GM12878 (cell line): ENCODE measurements around the gene GGT7. TPM values are rescaled to one million over a fixed set of nuclear protein-coding genes. Genes with fewer than 3 reads are reported as not detected.

Experiments used
- ATAC-seq: fragments of 200-7000 bp; cut with Tn5 transposase; 3 replicates; pipeline ENCODE4 v1.9.1; 2020; ENCODE audit warnings: mild to moderate bottlenecking, moderate library complexity
- BruUV-seq: library from RNA; stranded (reverse); fragments of 400-500 nt; replicated peaks from 2 replicates; lab custom pipeline; 2021; lab: Mats Ljungman, UMichigan
- CTCF ChIA-PET: fragments of 300-600 bp; sonication (Branson Sonifier 250); formaldehyde crosslinking; extraction: SDS; loops from one replicate; lab custom pipeline; 2021; ENCODE audit warnings: inconsistent platforms; lab: Yijun Ruan, JAX
- POLR2A ChIA-PET: fragments of 350-600 bp; formaldehyde crosslinking; extraction: SDS; loops from one replicate; lab custom pipeline; 2021; ENCODE audit warnings: inconsistent platforms; lab: Charles Lee
- RAD21 ChIA-PET: fragments of 300-600 bp; sonication (Branson Sonifier 250); formaldehyde crosslinking; loops from one replicate; lab custom pipeline; 2023; ENCODE audit warnings: antibody characterized with exemption; ENCODE audit not compliant: unreplicated experiment; lab: Charles Lee
- SMC1A ChIA-PET: fragments of 300-600 bp; sonication (Branson Sonifier 250); formaldehyde crosslinking; loops from one replicate; lab custom pipeline; 2023; ENCODE audit not compliant: unreplicated experiment, uncharacterized antibody; lab: Charles Lee
- DNase-seq: peaks from one replicate; pipeline ENCODE4 v3.0.0-alpha.2; 2011; ENCODE audit warnings: low read depth, low spot score
- FAIRE-seq: peaks from 3 replicates; lab custom pipeline; 2011; peaks lifted over from hg19 to GRCh38; lab: Jason Lieb, UNC
- H2AFZ ChIP-seq: 2 replicates; pipeline ENCODE4 v1.6.0; 2011; ENCODE audit warnings: low read depth, low read length, control low read depth; ENCODE audit not compliant: control insufficient read depth
- H3K27ac ChIP-seq: 2 replicates; pipeline ENCODE4 v1.5.1; 2011; ENCODE audit warnings: control low read depth; ENCODE audit not compliant: control insufficient read depth, insufficient read depth
- H3K27me3 ChIP-seq, 2 experiments: replicated peaks in 1 of 2; 2 replicates each; pipeline versions ENCODE4 v1.6.0 to v1.6.1; 2011; ENCODE audit warnings: low read length in 1 of 2; ENCODE audit not compliant: control insufficient read depth in 2 of 2, insufficient read depth in 2 of 2
- H3K36me3 ChIP-seq, 2 experiments: 2 replicates each; pipeline ENCODE4 v1.5.1; 2011; ENCODE audit warnings: low read length in 1 of 2; ENCODE audit not compliant: control insufficient read depth in 2 of 2, insufficient read depth in 2 of 2
- H3K4me1 ChIP-seq: 2 replicates; pipeline ENCODE4 v1.6.1; 2011; ENCODE audit warnings: mild to moderate bottlenecking, low read length, moderate library complexity, mixed read lengths; ENCODE audit not compliant: control insufficient read depth, insufficient read depth
- H3K4me2 ChIP-seq: 2 replicates; pipeline ENCODE4 v1.6.0; 2011; ENCODE audit warnings: control low read depth; ENCODE audit not compliant: control insufficient read depth, insufficient read depth
- H3K4me3 ChIP-seq: fragments of 200-600 bp; sonication (generic); 2 replicates; pipeline ENCODE4 v1.5.1; 2016
- H3K79me2 ChIP-seq: 2 replicates; pipeline ENCODE4 v1.6.0; 2011; ENCODE audit warnings: low read length; ENCODE audit not compliant: control insufficient read depth, insufficient read depth
- H3K9ac ChIP-seq: 2 replicates; pipeline ENCODE4 v1.8.0; 2011; ENCODE audit warnings: low read length, control low read depth, mixed read lengths; ENCODE audit not compliant: control insufficient read depth, insufficient read depth
- H3K9me3 ChIP-seq: replicated peaks from 3 replicates; pipeline ENCODE4 v1.5.1; 2011; ENCODE audit warnings: mild to moderate bottlenecking, low read length; ENCODE audit not compliant: control insufficient read depth, insufficient read depth
- H4K20me1 ChIP-seq: 2 replicates; pipeline ENCODE4 v1.6.0; 2011; ENCODE audit not compliant: control insufficient read depth, insufficient read depth
- ATF7 ChIP-seq: fragments of 450-650 bp; IDR thresholded peaks from 2 replicates; pipeline ENCODE4 v1.6.1; 2016; ENCODE audit warnings: low read depth, mild to moderate bottlenecking
- CBX5 ChIP-seq: sonication (generic); IDR thresholded peaks from 2 replicates; pipeline ENCODE4 v1.6.1; 2016; ENCODE audit warnings: low read depth, moderate library complexity, mild to moderate bottlenecking, inconsistent platforms
- CHD1 ChIP-seq: IDR thresholded peaks from 2 replicates; pipeline ENCODE4 v1.6.1; 2012; ENCODE audit warnings: low read depth, low read length, improper control_type of control experiment
- FOS ChIP-seq: IDR thresholded peaks from 3 replicates; pipeline ENCODE4 v1.6.1; 2011; ENCODE audit warnings: borderline replicate concordance; ENCODE audit not compliant: insufficient read length; ENCODE audit errors: extremely low read depth
- JUND ChIP-seq: IDR thresholded peaks from 2 replicates; pipeline ENCODE4 v1.6.1; 2012; ENCODE audit warnings: low read depth, mild to moderate bottlenecking, low read length, improper control_type of control experiment, moderate library complexity
- NFYA ChIP-seq: IDR thresholded peaks from 2 replicates; pipeline ENCODE4 v1.6.1; 2011; ENCODE audit warnings: low read depth, mild to moderate bottlenecking, low read length, improper control_type of control experiment, borderline replicate concordance
- SMAD1 ChIP-seq: fragments of 450-650 bp; IDR thresholded peaks from 2 replicates; pipeline ENCODE4 v1.6.1; 2018; ENCODE audit warnings: mild to moderate bottlenecking, low read depth; ENCODE audit not compliant: partially characterized antibody
- SMARCA5 ChIP-seq: fragments of 450-650 bp; IDR thresholded peaks from 2 replicates; pipeline ENCODE4 v1.6.1; 2017; ENCODE audit warnings: mild to moderate bottlenecking
- SUZ12 ChIP-seq: fragments of 200-600 bp; sonication (generic); IDR thresholded peaks from one replicate; pipeline ENCODE4 v1.6.1; 2018; ENCODE audit warnings: antibody characterized with exemption, mild to moderate bottlenecking; ENCODE audit not compliant: unreplicated experiment
- TBL1XR1 ChIP-seq: IDR thresholded peaks from 2 replicates; pipeline ENCODE4 v1.6.1; 2012; ENCODE audit warnings: low read depth, low read length, improper control_type of control experiment
- ZNF384 ChIP-seq: IDR thresholded peaks from 2 replicates; pipeline ENCODE4 v1.6.1; 2012; ENCODE audit warnings: low read depth, mild to moderate bottlenecking, low read length, improper control_type of control experiment, borderline replicate concordance
- WGBS: methylation state at CpG from one replicate; pipeline ENCODE4 v1.1.6; 2016; ENCODE audit warnings: low lambda C conversion rate; ENCODE audit not compliant: insufficient replicate concordance, insufficient coverage; ENCODE audit errors: missing lambda C conversion rate; 5-methylcytosine and 5-hydroxymethylcytosine counted together
- in situ Hi-C: fragments of 300-500 bp; cut with MboI; formaldehyde crosslinking; loops from 9 replicates; pipeline ENCODE4 v1.14.3; 2018; ENCODE audit warnings: mixed read lengths
- intact Hi-C: fragments of 100-400 bp; cut with micrococcal nuclease; formaldehyde crosslinking; loops from one replicate; pipeline ENCODE4 v1.14.2; 2022; ENCODE audit not compliant: unreplicated experiment
- polyA plus RNA-seq, 11 experiments: library from polyadenylated mRNA; depleted of rRNA in 4 of 11; unstranded in 6 of 11; stranded (reverse) in 5 of 11; fragments of >200 nt; fragmentation: Nextera tagmentation in 4 of 11; fragmentation: Illumina TruSeq in 1 of 11; extraction: Ambion mirVana in 4 of 11; extraction: Trizol in 1 of 11; gene quantifications; 1 replicate in 1 of 11; 2 replicates in 10 of 11; pipeline versions ENCODE4 v1.2.1 to v1.2.3, GENCODE V29; 2011 to 2016; ENCODE audit warnings: inconsistent platforms in 2 of 11, missing spikeins in 2 of 11, low read depth in 1 of 11
- total RNA-seq, 4 experiments: library from RNA; depleted of rRNA in 3 of 4; stranded (reverse); fragments of >200 nt in 3 of 4; fragmentation: Illumina TruSeq in 1 of 4; extraction: Trizol in 1 of 4; gene quantifications; 2 replicates each; pipeline versions ENCODE4 v1.2.1 to v1.2.3, GENCODE V29; 2013 to 2021
- TF ChIP-seq, protein P1 (sequence below): IDR thresholded peaks from 2 replicates; pipeline ENCODE4 v1.6.1; 2012; ENCODE audit warnings: low read depth, low read length, improper control_type of control experiment
- TF ChIP-seq, protein P2 (sequence below): fragments of 450-650 bp; IDR thresholded peaks from 2 replicates; pipeline ENCODE4 v1.6.1; 2017; ENCODE audit warnings: mild to moderate bottlenecking

Gene GGT7
- total and polyA plus RNA-seq, 10 of the 15 experiments (the other 5 are each of a cell fraction or from before 2014, with no cell fraction given): 0.02 to 14.7 (median 5.3) TPM

DNA sequence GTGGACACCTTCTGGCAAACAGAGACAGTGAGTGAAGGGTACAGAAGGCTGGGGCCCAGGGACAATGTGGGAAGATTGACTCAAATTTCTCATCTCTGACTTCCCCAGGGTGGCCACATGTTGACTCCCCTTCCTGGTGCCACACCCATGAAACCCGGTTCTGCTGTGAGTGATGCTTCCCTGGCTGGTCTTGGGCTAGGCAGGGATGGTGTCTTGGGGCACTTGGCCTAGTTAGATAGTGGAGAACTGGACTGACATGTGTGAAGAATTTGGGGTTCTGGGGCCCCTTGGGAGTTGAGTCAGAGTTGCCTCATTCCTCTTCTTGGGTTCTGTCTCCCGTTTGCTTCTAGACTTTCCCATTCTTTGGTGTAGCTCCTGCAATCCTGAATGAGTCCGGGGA, 48.8 kb upstream of the GGT7 start:
- in situ Hi-C loops: no loop called here
- H3K4me2 ChIP-seq: no peak overlapping the region
- no peak overlapping the region for H3K9ac ChIP-seq
- ATAC-seq: no peak
- ChIA-PET RAD21 (no interaction called here), SMC1A (interaction anchor here (0.7 kb wide), 1 partner anchor 41 kb away, joined by 3 read pairs; no protein-coding TSS in a partner anchor), POLR2A (interaction anchor here (0.5 kb wide), 1 partner anchor 48 kb away, joined by 3 read pairs; no protein-coding TSS in a partner anchor), CTCF (no interaction called here)
- no peak overlapping the region for H2AFZ ChIP-seq
- FAIRE-seq: no peak
- DNase-seq: no peak
- no peaks in the 10 kb centered on the region for H3K9me3 ChIP-seq
- intact Hi-C loops: no loop called here
- WGBS: 59% methylated on average over 3 of the region's 3 CpGs
- H3K79me2 ChIP-seq: no peaks in the 10 kb centered on the region
- H3K27ac ChIP-seq: no peak overlapping the region
- H4K20me1 ChIP-seq: no peaks in the 10 kb centered on the region
- no peaks in the 10 kb centered on the region for H3K27me3 ChIP-seq
- H3K36me3 ChIP-seq: no peaks in the 10 kb centered on the region; a peak in 1 of 4 replicates
- no peak overlapping the region for H3K4me3 ChIP-seq
- BruUV-seq: no TSS peak
- TF ChIP-seq ATF7 (no peak), TBL1XR1 (no peak), JUND (no peak), ZNF384 (no peak), SMAD1 (no peak), SMARCA5 (no peak), SUZ12 (no peak), CBX5 (no peak), NFYA (no peak), FOS (no peak), CHD1 (no peak)
- TF ChIP-seq, protein P1, sequence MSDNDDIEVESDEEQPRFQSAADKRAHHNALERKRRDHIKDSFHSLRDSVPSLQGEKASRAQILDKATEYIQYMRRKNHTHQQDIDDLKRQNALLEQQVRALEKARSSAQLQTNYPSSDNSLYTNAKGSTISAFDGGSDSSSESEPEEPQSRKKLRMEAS: no peak
- TF ChIP-seq, protein P2, sequence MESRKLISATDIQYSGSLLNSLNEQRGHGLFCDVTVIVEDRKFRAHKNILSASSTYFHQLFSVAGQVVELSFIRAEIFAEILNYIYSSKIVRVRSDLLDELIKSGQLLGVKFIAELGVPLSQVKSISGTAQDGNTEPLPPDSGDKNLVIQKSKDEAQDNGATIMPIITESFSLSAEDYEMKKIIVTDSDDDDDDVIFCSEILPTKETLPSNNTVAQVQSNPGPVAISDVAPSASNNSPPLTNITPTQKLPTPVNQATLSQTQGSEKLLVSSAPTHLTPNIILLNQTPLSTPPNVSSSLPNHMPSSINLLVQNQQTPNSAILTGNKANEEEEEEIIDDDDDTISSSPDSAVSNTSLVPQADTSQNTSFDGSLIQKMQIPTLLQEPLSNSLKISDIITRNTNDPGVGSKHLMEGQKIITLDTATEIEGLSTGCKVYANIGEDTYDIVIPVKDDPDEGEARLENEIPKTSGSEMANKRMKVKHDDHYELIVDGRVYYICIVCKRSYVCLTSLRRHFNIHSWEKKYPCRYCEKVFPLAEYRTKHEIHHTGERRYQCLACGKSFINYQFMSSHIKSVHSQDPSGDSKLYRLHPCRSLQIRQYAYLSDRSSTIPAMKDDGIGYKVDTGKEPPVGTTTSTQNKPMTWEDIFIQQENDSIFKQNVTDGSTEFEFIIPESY: no peak
- H3K4me1 ChIP-seq: no peaks in the 10 kb centered on the region
